DND-41 (cell line): ENCODE results near the gene KRTAP20-2.

ENCODE experiments used
- CTCF ChIP-seq: IDR thresholded peaks from 2 replicates; pipeline ENCODE4 v1.5.1; 2012; ENCODE audit warnings: borderline replicate concordance, low read length, moderate library complexity, mild to moderate bottlenecking; ENCODE audit not compliant: poor library complexity, severe bottlenecking; ENCODE audit errors: extremely low read depth
- EZH2 ChIP-seq: IDR thresholded peaks from 3 replicates; pipeline ENCODE4 v1.6.1; 2012; ENCODE audit warnings: borderline replicate concordance, low read depth, mild to moderate bottlenecking, moderate library complexity, low read length, inconsistent platforms; ENCODE audit not compliant: severe bottlenecking

GRCh38 chr21:30616125-30616524, 18.9 kb upstream of the KRTAP20-2 start, which contains the start of gene KRTAP20-1:
- TF ChIP-seq CTCF: no peak
- TF ChIP-seq EZH2: no peak
